Activated CD8-positive, alpha-beta T cell treated with anti-CD3 and anti-CD28 coated beads for 36 hours (primary cell): ENCODE data around the gene IL4R. TPM values are rescaled to one million over a fixed set of nuclear protein-coding genes. Genes with fewer than 3 reads are reported as not detected.
"Not testable (repeated sequence)": the region's sequence is repeated elsewhere in the genome, so short reads cannot be mapped to it uniquely, and the experiment has no call there.

Experiments used
- ATAC-seq: fragments of 200-7000 bp; cut with Tn5 transposase; one replicate; pipeline ENCODE4 v1.10.0; 2021; ENCODE audit warnings: mild to moderate bottlenecking, moderate library complexity
- CTCF ChIA-PET: fragments of 350-600 bp; sonication (Branson Sonifier 250); formaldehyde crosslinking; loops from one replicate; lab custom pipeline; 2021; ENCODE audit warnings: antibody characterized with exemption; lab: Charles Lee
- POLR2A ChIA-PET: fragments of 350-600 bp; sonication (Branson Sonifier 250); formaldehyde crosslinking; loops from one replicate; lab custom pipeline; 2021; ENCODE audit warnings: antibody characterized with exemption; lab: Charles Lee
- DNase-seq: peaks from one replicate; pipeline ENCODE4 v3.0.0-alpha.2; 2020
- H3K27ac Mint-ChIP-seq: one replicate; pipeline ENCODE4 v1.8.0; 2021; ENCODE audit warnings: mild to moderate bottlenecking, mixed read lengths
- H3K27me3 Mint-ChIP-seq: one replicate; pipeline ENCODE4 v1.8.0; 2021; ENCODE audit warnings: mixed read lengths
- H3K36me3 Mint-ChIP-seq: one replicate; pipeline ENCODE4 v1.8.0; 2021; ENCODE audit warnings: low read depth, mixed read lengths
- H3K4me1 Mint-ChIP-seq: one replicate; pipeline ENCODE4 v1.8.0; 2021; ENCODE audit warnings: low read depth, mixed read lengths
- H3K4me3 Mint-ChIP-seq: one replicate; pipeline ENCODE4 v1.8.0; 2021; ENCODE audit warnings: mild to moderate bottlenecking, moderate library complexity, mixed read lengths
- H3K9me3 Mint-ChIP-seq: one replicate; pipeline ENCODE4 v1.8.0; 2021; ENCODE audit warnings: mixed read lengths
- intact Hi-C: fragments of 100-400 bp; cut with micrococcal nuclease; formaldehyde crosslinking; loops from one replicate; pipeline ENCODE4 v1.10.0; 2022
- total RNA-seq, 2 experiments: library from RNA; stranded (reverse); gene quantifications; one replicate each; pipeline ENCODE4 v1.2.3, GENCODE V29; 2021
- TF ChIP-seq, protein P1 (sequence below): fragments of 200-600 bp; IDR thresholded peaks from one replicate; pipeline ENCODE4 v1.8.0; 2022; ENCODE audit warnings: antibody characterized with exemption, mild to moderate bottlenecking

IL4R gene
- total RNA-seq, 2 experiments from 2014 or later, result 236 to 245 TPM

DNA sequence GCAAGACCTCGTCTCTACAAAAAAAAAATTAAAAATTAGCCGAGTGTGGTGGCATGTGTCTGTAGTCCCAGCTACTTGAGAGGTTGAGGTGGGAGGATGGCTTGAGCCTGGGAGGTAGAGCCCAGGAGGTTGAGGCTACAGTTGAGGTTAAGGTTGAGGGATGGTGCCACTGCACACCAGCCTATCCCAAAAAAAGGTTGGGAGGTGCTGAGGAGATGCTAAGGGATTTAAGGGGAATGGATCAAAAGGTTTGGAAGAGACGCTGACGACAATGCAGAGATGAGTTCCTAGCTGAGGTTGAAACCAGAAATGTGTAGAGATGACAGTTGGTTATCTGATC is 40.5 kb upstream of the IL4R start:
- H3K27me3 Mint-ChIP-seq, result no peaks in the 10 kb centered on the region
- CTCF ChIA-PET, result interaction anchor here (1.3 to 11.2 kb wide), 7 partner anchors 11 to 45 kb away, joined by 3 to 134 read pairs (median 9); no protein-coding TSS in a partner anchor
- ATAC-seq (no peak), DNase-seq (no peak)
- TF ChIP-seq, protein P1, sequence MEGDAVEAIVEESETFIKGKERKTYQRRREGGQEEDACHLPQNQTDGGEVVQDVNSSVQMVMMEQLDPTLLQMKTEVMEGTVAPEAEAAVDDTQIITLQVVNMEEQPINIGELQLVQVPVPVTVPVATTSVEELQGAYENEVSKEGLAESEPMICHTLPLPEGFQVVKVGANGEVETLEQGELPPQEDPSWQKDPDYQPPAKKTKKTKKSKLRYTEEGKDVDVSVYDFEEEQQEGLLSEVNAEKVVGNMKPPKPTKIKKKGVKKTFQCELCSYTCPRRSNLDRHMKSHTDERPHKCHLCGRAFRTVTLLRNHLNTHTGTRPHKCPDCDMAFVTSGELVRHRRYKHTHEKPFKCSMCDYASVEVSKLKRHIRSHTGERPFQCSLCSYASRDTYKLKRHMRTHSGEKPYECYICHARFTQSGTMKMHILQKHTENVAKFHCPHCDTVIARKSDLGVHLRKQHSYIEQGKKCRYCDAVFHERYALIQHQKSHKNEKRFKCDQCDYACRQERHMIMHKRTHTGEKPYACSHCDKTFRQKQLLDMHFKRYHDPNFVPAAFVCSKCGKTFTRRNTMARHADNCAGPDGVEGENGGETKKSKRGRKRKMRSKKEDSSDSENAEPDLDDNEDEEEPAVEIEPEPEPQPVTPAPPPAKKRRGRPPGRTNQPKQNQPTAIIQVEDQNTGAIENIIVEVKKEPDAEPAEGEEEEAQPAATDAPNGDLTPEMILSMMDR, result no peak
- peaks cover 9% of the 10 kb centered on the region for H3K9me3 Mint-ChIP-seq
- intact Hi-C loops, result loop anchor here (5.0 kb wide), 1 partner anchor 44 kb away; no protein-coding TSS in a partner anchor
- peaks cover 57% of the 10 kb centered on the region for H3K4me1 Mint-ChIP-seq
- POLR2A ChIA-PET, result interaction anchor here (0.6 to 10.5 kb wide), 9 partner anchors 10 to 135 kb away, joined by 3 to 134 read pairs (median 5); partner anchors contain the start of gene IL4R
- H3K4me3 Mint-ChIP-seq, result peak overlapping the region; percentile 54
- H3K36me3 Mint-ChIP-seq, result peaks cover 31% of the 10 kb centered on the region
- peak overlapping the region; percentile 96 for H3K27ac Mint-ChIP-seq

DNA sequence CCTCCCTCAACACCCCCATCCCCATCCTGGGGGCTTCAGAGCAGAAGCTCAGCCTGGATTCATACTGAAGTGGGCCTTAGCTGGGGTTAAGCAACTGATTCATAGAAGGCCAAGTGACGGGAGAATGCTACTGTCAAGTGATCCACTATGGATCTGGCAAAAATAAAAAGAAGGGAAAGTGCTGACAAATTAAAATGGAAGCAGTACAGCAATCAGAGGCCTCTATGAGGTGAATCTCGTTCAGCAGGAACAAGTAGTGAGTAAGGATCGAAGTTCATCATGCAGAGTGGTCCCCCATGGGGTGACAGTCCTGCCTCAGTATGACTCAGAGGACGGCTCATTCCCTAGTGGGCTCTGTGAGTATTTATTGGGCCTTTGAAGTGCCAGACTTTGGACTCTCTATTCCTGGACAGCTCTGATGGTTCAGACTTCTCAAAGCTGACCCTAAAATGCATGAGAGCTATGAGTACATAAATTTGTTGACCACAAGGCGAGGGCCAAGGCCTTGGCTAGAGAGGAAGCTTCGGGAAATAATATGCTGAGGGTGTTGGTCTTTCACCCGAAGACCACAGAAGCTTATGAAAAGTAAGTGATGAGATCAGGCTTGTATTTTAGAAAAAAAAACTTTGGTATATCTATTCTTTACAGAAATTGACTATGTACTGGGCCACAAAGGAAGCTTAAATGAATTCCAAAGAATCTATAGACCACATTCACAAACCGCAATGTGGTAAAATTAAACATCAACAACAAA is 39.9 kb upstream of the IL4R start:
- no peaks in the 10 kb centered on the region for H3K27me3 Mint-ChIP-seq
- peaks cover 9% of the 10 kb centered on the region for H3K9me3 Mint-ChIP-seq
- POLR2A ChIA-PET, result interaction anchor here (0.6 to 10.5 kb wide), 11 partner anchors 9 to 182 kb away, joined by 3 to 134 read pairs (median 4); partner anchors contain the start of gene IL4R
- peaks cover 29% of the 10 kb centered on the region for H3K36me3 Mint-ChIP-seq
- TF ChIP-seq, protein P1, result peak; percentile 25
- H3K4me3 Mint-ChIP-seq, result peak overlapping the region; percentile 54
- DNase-seq (peak; percentile 73), ATAC-seq (peak; percentile 93)
- peaks cover 57% of the 10 kb centered on the region for H3K4me1 Mint-ChIP-seq
- CTCF ChIA-PET, result interaction anchor here (1.0 to 11.2 kb wide), 10 partner anchors 10 to 94 kb away, joined by 3 to 134 read pairs (median 6); no protein-coding TSS in a partner anchor
- intact Hi-C loops, result loop anchor here (5.0 kb wide), 1 partner anchor 43 kb away; no protein-coding TSS in a partner anchor
- peak overlapping the region; percentile 96 for H3K27ac Mint-ChIP-seq

DNA sequence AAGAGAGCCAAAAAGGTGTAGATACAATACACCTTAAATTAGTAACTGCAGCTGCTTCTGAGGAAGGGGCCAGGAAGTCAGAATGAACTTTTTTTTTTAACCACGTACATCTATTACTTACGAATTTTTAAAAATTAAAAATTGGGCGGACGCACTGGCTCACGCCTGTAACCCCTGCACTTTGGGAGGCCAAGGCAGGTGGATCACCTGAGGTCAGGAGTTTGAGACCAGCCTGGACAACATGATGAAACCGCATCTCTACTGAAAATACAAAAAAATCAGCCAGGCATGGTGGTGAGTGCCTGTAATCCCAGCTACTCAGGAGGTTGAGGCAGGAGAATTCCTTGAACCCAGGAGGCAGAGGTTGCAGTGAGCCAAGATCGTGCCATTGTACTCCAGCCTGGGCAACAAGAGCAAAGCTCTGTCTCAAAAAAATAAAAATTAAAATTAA is 39.3 kb upstream of the IL4R start:
- H3K4me3 Mint-ChIP-seq, result peak overlapping the region; percentile 54
- H3K4me1 Mint-ChIP-seq, result peaks cover 57% of the 10 kb centered on the region
- CTCF ChIA-PET, result interaction anchor here (1.0 to 11.2 kb wide), 10 partner anchors 10 to 95 kb away, joined by 3 to 134 read pairs (median 6); no protein-coding TSS in a partner anchor
- H3K36me3 Mint-ChIP-seq, result peaks cover 29% of the 10 kb centered on the region
- not testable (repeated sequence) for H3K9me3 Mint-ChIP-seq, DNase-seq, H3K27me3 Mint-ChIP-seq, ATAC-seq
- POLR2A ChIA-PET, result interaction anchor here (0.6 to 10.5 kb wide), 9 partner anchors 13 to 182 kb away, joined by 3 to 134 read pairs (median 4); partner anchors contain the start of gene IL4R
- intact Hi-C loops, result loop anchor here (5.0 kb wide), 1 partner anchor 43 kb away; no protein-coding TSS in a partner anchor
- peak overlapping the region; percentile 96 for H3K27ac Mint-ChIP-seq

DNA sequence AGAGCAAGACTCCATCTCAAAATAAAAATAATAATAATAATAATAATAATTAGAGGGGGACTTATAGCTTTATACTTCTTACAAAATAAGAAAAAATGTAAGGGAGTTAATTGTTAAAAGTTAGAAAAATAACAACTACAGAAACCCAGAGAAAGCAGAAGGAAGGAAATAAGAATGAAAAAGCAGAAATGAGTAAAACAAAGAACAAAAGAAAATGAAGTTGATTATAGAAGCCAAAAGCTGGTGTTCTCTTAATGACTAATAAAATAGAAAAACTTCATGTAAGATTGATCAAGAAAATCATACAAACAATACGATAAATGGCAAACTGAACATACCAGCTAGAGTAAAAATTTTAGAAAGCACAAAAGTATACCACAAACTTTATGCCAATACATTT is 38.4 kb upstream of the IL4R start:
- ChIA-PET POLR2A (interaction anchor here (1.2 to 10.5 kb wide), 6 partner anchors 7 to 42 kb away, joined by 3 to 134 read pairs (median 5); partner anchors contain the start of gene IL4R), CTCF (interaction anchor here (0.9 to 11.2 kb wide), 5 partner anchors 10 to 93 kb away, joined by 3 to 134 read pairs (median 7); no protein-coding TSS in a partner anchor)
- DNase-seq (no peak), ATAC-seq (no peak)
- H3K9me3 Mint-ChIP-seq, result peaks cover 9% of the 10 kb centered on the region
- peaks cover 48% of the 10 kb centered on the region for H3K4me1 Mint-ChIP-seq
- H3K27ac Mint-ChIP-seq, result no peak overlapping the region
- peaks cover 23% of the 10 kb centered on the region for H3K36me3 Mint-ChIP-seq
- TF ChIP-seq, protein P1, result no peak
- H3K27me3 Mint-ChIP-seq, result no peaks in the 10 kb centered on the region
- intact Hi-C loops, result no loop called here
- H3K4me3 Mint-ChIP-seq, result no peak overlapping the region

DNA sequence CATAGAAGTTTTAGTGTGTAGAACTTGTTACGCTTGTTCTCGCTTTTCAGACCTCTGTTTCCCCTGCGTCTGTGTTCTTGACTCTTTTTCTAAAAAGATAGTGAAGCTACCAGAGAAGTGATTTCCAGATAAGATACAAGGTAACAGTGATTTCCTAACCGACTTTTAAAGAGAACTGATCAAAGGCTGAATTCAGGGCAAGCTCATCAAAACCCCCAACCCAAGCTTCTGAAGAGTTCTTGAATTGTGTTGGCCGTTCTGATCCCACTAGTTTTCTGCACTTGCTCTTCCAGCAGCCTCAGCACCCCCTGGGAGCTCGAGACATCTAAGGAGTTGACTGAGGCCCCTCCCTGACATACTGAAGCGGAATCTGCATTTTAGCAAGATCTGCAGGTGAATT is 32.5 kb upstream of the IL4R start:
- no peak for ATAC-seq
- peaks cover 49% of the 10 kb centered on the region for H3K4me1 Mint-ChIP-seq
- POLR2A ChIA-PET, result interaction anchor here (1.3 to 6.5 kb wide), 4 partner anchors 10 to 46 kb away, joined by 3 to 40 read pairs (median 7); no protein-coding TSS in a partner anchor

More for the DNA sequence above, 32.5 kb upstream of the IL4R start:
- Mint-ChIP-seq H3K27me3 (peaks cover 2% of the 10 kb centered on the region), H3K27ac (no peak overlapping the region), H3K36me3 (peaks cover 3% of the 10 kb centered on the region), H3K4me3 (no peak overlapping the region), H3K9me3 (peaks cover 5% of the 10 kb centered on the region)
- TF ChIP-seq, protein P1, result no peak
- DNase-seq, result no peak
- CTCF ChIA-PET, result interaction anchor here (0.8 to 1.5 kb wide), 4 partner anchors 27 to 87 kb away, joined by 3 to 5 read pairs (median 4); no protein-coding TSS in a partner anchor
- intact Hi-C loops, result no loop called here
